Measurements from ENCODE around the gene UBE2G2. TPM values are rescaled to one million over a fixed set of nuclear protein-coding genes. Genes with fewer than 3 reads are reported as not detected.

UBE2G2 gene
- total RNA-seq, 1 experiment from 2014 or later, result 121 TPM

- H2BK120ac ChIP-seq (ENCODE audit: low read depth, low read length, poor library complexity, severe bottlenecking), result no peak overlapping the region
- H3K23ac ChIP-seq (ENCODE audit: insufficient read length, low read depth, low read length), result no peak overlapping the region
- H3K4ac ChIP-seq (ENCODE audit: low read depth, low read length), result no peak overlapping the region
- H2AFZ ChIP-seq (ENCODE audit: low read length), result no peak overlapping the region
- H4K5ac ChIP-seq (ENCODE audit: insufficient read length, low read depth, low read length), result no peak overlapping the region
- H3K27ac Mint-ChIP-seq, result no peak overlapping the region
- H2BK15ac ChIP-seq (ENCODE audit: low read depth, low read length), result no peak overlapping the region
- H4K8ac ChIP-seq (replicated peaks; ENCODE audit: insufficient read length, low read depth, low read length), result no peak overlapping the region
- H3K9me3 ChIP-seq (ENCODE audit: control insufficient read depth, low read depth, low read length), result no peaks in the 10 kb centered on the region
- no peak overlapping the region for H3K27ac ChIP-seq (ENCODE audit: insufficient read length, low read depth, low read length)
- H3K4me2 ChIP-seq (ENCODE audit: insufficient read depth, insufficient read length, low read length), result no peak overlapping the region
- no peaks in the 10 kb centered on the region; the same call in 1 of the 2 replicates for H3K4me1 ChIP-seq (ENCODE audit: insufficient read depth, low read length)
- no peak for TF ChIP-seq CTCF (conservative IDR thresholded peaks at IDR 0.05)
- no peak for DNase-seq
- no peak overlapping the region for H2BK20ac ChIP-seq (ENCODE audit: low read depth, low read length, poor library complexity, severe bottlenecking)
- H3K14ac ChIP-seq (ENCODE audit: insufficient read depth, low read length), result no peak overlapping the region
- H2AK5ac ChIP-seq (ENCODE audit: insufficient read length, low read length), result no peak overlapping the region
- WGBS (ENCODE audit: extremely low coverage, insufficient read length, low lambda C conversion rate), result no CpG with 5 or more reads among the region's 1 CpG
- peaks cover 19% of the 10 kb centered on the region; the same call in 1 of the 2 replicates for H3K79me2 ChIP-seq (ENCODE audit: insufficient read depth, low read length)
- no peaks in the 10 kb centered on the region for H3K23me2 ChIP-seq (ENCODE audit: insufficient read length, low read depth, low read length, poor library complexity, severe bottlenecking)
- no peak overlapping the region for H4K91ac ChIP-seq (ENCODE audit: insufficient read length, low read depth, low read length)
- H3K27me3 Mint-ChIP-seq (ENCODE audit: low read depth), result no peaks in the 10 kb centered on the region
- no peak overlapping the region for H3T11ph ChIP-seq (ENCODE audit: low read length)
- no peak overlapping the region for H3K18ac ChIP-seq (ENCODE audit: insufficient read length, low read depth, low read length)
- H2BK12ac ChIP-seq (ENCODE audit: insufficient read length, low read depth, low read length), result no peak overlapping the region
- H3K79me1 ChIP-seq (ENCODE audit: insufficient read depth, low read depth, low read length, poor library complexity, severe bottlenecking), result peaks cover 12% of the 10 kb centered on the region
- H3K9me3 Mint-ChIP-seq, result no peaks in the 10 kb centered on the region; a peak in 1 of 5 replicates
- peaks cover 11 to 14% of the 10 kb centered on the region in 2 experiments; a peak in 3 of 4 replicates for H3K4me1 Mint-ChIP-seq
- no peak overlapping the region for H3K56ac ChIP-seq (ENCODE audit: insufficient read length, low read depth, low read length)
- H2BK5ac ChIP-seq (ENCODE audit: insufficient read length, low read length), result no peak overlapping the region
- H3K4me3 Mint-ChIP-seq, result no peak overlapping the region
- H3K9ac ChIP-seq (ENCODE audit: extremely low read depth, insufficient read length, low read length), result no peak overlapping the region
- H4K20me1 ChIP-seq (ENCODE audit: control insufficient read depth, insufficient read depth, insufficient read length), result no peaks in the 10 kb centered on the region
- no peaks in the 10 kb centered on the region for H3K27me3 ChIP-seq (ENCODE audit: insufficient read depth, low read length)
- H3K36me3 Mint-ChIP-seq (ENCODE audit: insufficient read depth in 1 of 3, low read depth in 3 of 3), result peaks cover 37 to 53% (median 44%) of the 10 kb centered on the region in 3 experiments; a peak in 6 of 7 replicates
Measured at GRCh38 chr21:44789880-44790279, 11.7 kb downstream of the UBE2G2 start.

All from H9 (cell line).